H1 (cell line): ENCODE results near the gene RASAL1. TPM values are rescaled to one million over a fixed set of nuclear protein-coding genes. Genes with fewer than 3 reads are reported as not detected.

ENCODE experiments used
- CTCF ChIA-PET: fragments of 300-600 bp; sonication (Branson Sonifier 250); formaldehyde crosslinking; loops from one replicate; lab custom pipeline; 2021; ENCODE audit not compliant: partially characterized antibody; lab: Charles Lee
- POLR2A ChIA-PET: fragments of 300-600 bp; sonication (Branson Sonifier 250); formaldehyde crosslinking; loops from one replicate; lab custom pipeline; 2021; ENCODE audit warnings: inconsistent platforms; ENCODE audit not compliant: partially characterized antibody; lab: Charles Lee
- DNase-seq, 2 experiments: peaks; one replicate each; pipeline versions ENCODE4 v3.0.0 to v3.0.0-alpha.2; 2010 to 2022; ENCODE audit warnings: low spot score in 2 of 2, low read depth in 1 of 2, mixed read lengths in 1 of 2
- FAIRE-seq: peaks from 2 replicates; lab custom pipeline; 2011; peaks lifted over from hg19 to GRCh38; lab: Jason Lieb, UNC
- H2AFZ ChIP-seq: 2 replicates; pipeline ENCODE4 v1.8.1; 2012; ENCODE audit warnings: low read length, inconsistent platforms
- H2AK5ac ChIP-seq: 2 replicates; pipeline ENCODE4 v1.6.1; 2013; ENCODE audit warnings: low read depth, low read length
- H2BK120ac ChIP-seq: replicated peaks from 2 replicates; pipeline ENCODE3; 2013; ENCODE audit warnings: low read depth, low read length, inconsistent platforms
- H2BK12ac ChIP-seq: 2 replicates; pipeline ENCODE4 v1.6.1; 2013; ENCODE audit warnings: low read depth, low read length
- H2BK15ac ChIP-seq: 2 replicates; pipeline ENCODE4 v1.6.1; 2013; ENCODE audit warnings: low read length
- H2BK20ac ChIP-seq: 2 replicates; pipeline ENCODE4 v1.6.1; 2013; ENCODE audit warnings: low read length
- H2BK5ac ChIP-seq: 2 replicates; pipeline ENCODE4 v1.6.1; 2013; ENCODE audit warnings: low read depth, low read length
- H3K14ac ChIP-seq: 2 replicates; pipeline ENCODE4 v1.6.1; 2013; ENCODE audit warnings: inconsistent platforms; ENCODE audit not compliant: insufficient read length
- H3K18ac ChIP-seq: 2 replicates; pipeline ENCODE4 v1.6.1; 2013; ENCODE audit warnings: low read length; ENCODE audit errors: extremely low read depth
- H3K23ac ChIP-seq: 2 replicates; pipeline ENCODE4 v1.6.1; 2013; ENCODE audit warnings: inconsistent platforms; ENCODE audit not compliant: insufficient read length
- H3K23me2 ChIP-seq: 2 replicates; pipeline ENCODE4 v1.6.1; 2013; ENCODE audit warnings: low read depth, low read length
- H3K27ac ChIP-seq: 2 replicates; pipeline ENCODE4 v1.6.1; 2011; ENCODE audit warnings: low read depth, low read length, inconsistent platforms
- H3K27me3 ChIP-seq, 4 experiments: replicated peaks in 1 of 4; 1 replicate in 1 of 4; 2 replicates in 3 of 4; pipeline versions ENCODE4 v1.6.1 to v1.8.1; 2011 to 2013; ENCODE audit warnings: low read length in 3 of 4, mild to moderate bottlenecking in 3 of 4, inconsistent platforms in 2 of 4, mixed read lengths in 2 of 4, moderate library complexity in 1 of 4; ENCODE audit not compliant: control insufficient read depth in 3 of 4, insufficient read depth in 3 of 4; ENCODE audit errors: extremely low read depth in 1 of 4
- H3K36me3 ChIP-seq, 4 experiments: 2 replicates each; pipeline versions ENCODE4 v1.6.1 to v1.8.1; 2011 to 2013; ENCODE audit warnings: mild to moderate bottlenecking in 4 of 4, low read length in 3 of 4, moderate library complexity in 2 of 4, control low read depth in 1 of 4, inconsistent platforms in 1 of 4; ENCODE audit not compliant: insufficient read depth in 4 of 4, control insufficient read depth in 2 of 4
- H3K4ac ChIP-seq: replicated peaks from 2 replicates; pipeline ENCODE3; 2013; ENCODE audit warnings: low read length, low read depth, mixed read lengths, inconsistent platforms; ENCODE audit not compliant: insufficient read length
- H3K4me1 ChIP-seq, 4 experiments: replicated peaks in 1 of 4; 1 replicate in 1 of 4; 2 replicates in 3 of 4; pipeline versions ENCODE4 v1.6.1 to v1.8.1; 2011 to 2013; ENCODE audit warnings: low read length in 3 of 4, inconsistent platforms in 2 of 4, mixed read lengths in 1 of 4; ENCODE audit not compliant: insufficient read depth in 4 of 4, control insufficient read depth in 3 of 4
- H3K4me2 ChIP-seq, 2 experiments: 2 replicates each; pipeline versions ENCODE4 v1.6.1 to v1.8.1; 2011 to 2013; ENCODE audit warnings: low read depth in 2 of 2, low read length in 2 of 2, control low read depth in 1 of 2, inconsistent platforms in 1 of 2, mild to moderate bottlenecking in 1 of 2; ENCODE audit not compliant: insufficient read depth in 1 of 2
- H3K4me3 ChIP-seq, 4 experiments: fragments of 200-600, 300-600 bp in 1 of 4; sonication (generic), shearing (Covaris generic), sonication (Bioruptor Twin) in 1 of 4; 2 replicates each; pipeline versions ENCODE4 v1.5.1 to v1.8.1; 2011 to 2016; ENCODE audit warnings: low read length in 4 of 4, low read depth in 3 of 4, control low read depth in 2 of 4, inconsistent platforms in 2 of 4, mild to moderate bottlenecking in 2 of 4, mixed read lengths in 1 of 4, moderate library complexity in 1 of 4; ENCODE audit not compliant: insufficient read depth in 2 of 4; ENCODE audit errors: extremely low read depth in 1 of 4
- H3K56ac ChIP-seq: replicated peaks from 2 replicates; pipeline ENCODE3; 2013; ENCODE audit warnings: low read depth, mild to moderate bottlenecking, mixed read lengths, low read length, inconsistent platforms; ENCODE audit not compliant: insufficient read length
- H3K79me1 ChIP-seq: 2 replicates; pipeline ENCODE4 v1.6.1; 2013; ENCODE audit warnings: low read depth, low read length, control low read depth
- H3K79me2 ChIP-seq, 2 experiments: 2 replicates each; pipeline versions ENCODE4 v1.6.1 to v1.8.1; 2012 to 2013; ENCODE audit warnings: low read length in 2 of 2, mild to moderate bottlenecking in 2 of 2, inconsistent platforms in 1 of 2; ENCODE audit not compliant: insufficient read depth in 2 of 2, control insufficient read depth in 1 of 2
- H3K9ac ChIP-seq, 4 experiments: replicated peaks in 1 of 4; 1 replicate in 1 of 4; 2 replicates in 3 of 4; pipeline versions ENCODE4 v1.6.1 to v1.8.1; 2011 to 2013; ENCODE audit warnings: low read depth in 3 of 4, low read length in 3 of 4, control low read depth in 2 of 4, mild to moderate bottlenecking in 2 of 4, moderate library complexity in 2 of 4, inconsistent platforms in 1 of 4; ENCODE audit errors: extremely low read depth in 1 of 4
- H3K9me3 ChIP-seq, 2 experiments: 2 replicates each; pipeline versions ENCODE4 v1.6.1 to v1.8.1; 2012 to 2013; ENCODE audit warnings: mild to moderate bottlenecking in 2 of 2, moderate library complexity in 2 of 2, control low read depth in 1 of 2, inconsistent platforms in 1 of 2, low read depth in 1 of 2, low read length in 1 of 2, mixed read lengths in 1 of 2; ENCODE audit not compliant: insufficient read depth in 2 of 2
- H4K20me1 ChIP-seq, 2 experiments: replicated peaks in 1 of 2; 2 replicates each; pipeline versions ENCODE3 to v1.8.1; 2011 to 2013; ENCODE audit warnings: inconsistent platforms in 2 of 2, low read length in 2 of 2, mild to moderate bottlenecking in 1 of 2; ENCODE audit not compliant: insufficient read depth in 2 of 2, control insufficient read depth in 1 of 2
- H4K5ac ChIP-seq: 2 replicates; pipeline ENCODE4 v1.6.1; 2013; ENCODE audit warnings: low read length, low read depth, mixed read lengths, inconsistent platforms; ENCODE audit not compliant: insufficient read length
- H4K8ac ChIP-seq: 2 replicates; pipeline ENCODE4 v1.8.0; 2013; ENCODE audit warnings: mild to moderate bottlenecking, moderate library complexity, low read length, inconsistent platforms; ENCODE audit not compliant: insufficient read depth; ENCODE audit errors: extremely low read depth
- H4K91ac ChIP-seq: replicated peaks from 2 replicates; pipeline ENCODE3; 2013; ENCODE audit warnings: low read length, mixed read lengths, inconsistent platforms; ENCODE audit not compliant: insufficient read length
- CBX5 ChIP-seq: fragments of 300-800, 300-1000 bp; sonication (generic); IDR thresholded peaks from 2 replicates; pipeline ENCODE4 v1.7.1; 2016; ENCODE audit warnings: antibody characterized with exemption, low read length, low read depth
- CHD1 ChIP-seq: IDR thresholded peaks from 2 replicates; pipeline ENCODE4 v1.6.1; 2012; ENCODE audit warnings: low read depth, low read length, improper control_type of control experiment
- CREB1 ChIP-seq: IDR thresholded peaks from 2 replicates; pipeline ENCODE4 v1.6.1; 2012; ENCODE audit warnings: inconsistent platforms
- CTCF ChIP-seq, 3 experiments: IDR thresholded peaks; 1 replicate in 2 of 3; 2 replicates in 1 of 3; pipeline versions ENCODE4 v1.5.1 to v1.6.1; 2011; ENCODE audit warnings: low read length in 3 of 3, mild to moderate bottlenecking in 3 of 3, inconsistent platforms in 2 of 3, low read depth in 1 of 3, moderate library complexity in 1 of 3; ENCODE audit not compliant: insufficient read depth in 1 of 3; ENCODE audit errors: control extremely low read depth in 1 of 3
- POLR2A ChIP-seq, 2 experiments: IDR thresholded peaks; 1 replicate in 1 of 2; 2 replicates in 1 of 2; pipeline ENCODE4 v1.6.1; 2011; ENCODE audit warnings: low read depth in 2 of 2, low read length in 2 of 2, mild to moderate bottlenecking in 2 of 2; ENCODE audit errors: control extremely low read depth in 1 of 2
- POLR2AphosphoS5 ChIP-seq: IDR thresholded peaks from 2 replicates; pipeline ENCODE4 v1.6.1; 2011; ENCODE audit warnings: low read depth, low read length
- SIN3A ChIP-seq, 2 experiments: IDR thresholded peaks in 1 of 2; conservative IDR thresholded peaks in 1 of 2; 2 replicates each; pipeline ENCODE4 v1.6.1; 2011 to 2012; ENCODE audit warnings: low read length in 2 of 2, improper control_type of control experiment in 1 of 2, low read depth in 1 of 2, mild to moderate bottlenecking in 1 of 2
- SP1 ChIP-seq: IDR thresholded peaks from 2 replicates; pipeline ENCODE4 v1.6.1; 2011; ENCODE audit warnings: low read depth, low read length
- TAF1 ChIP-seq: IDR thresholded peaks from 2 replicates; pipeline ENCODE4 v1.6.1; 2011; ENCODE audit warnings: mild to moderate bottlenecking, low read depth, low read length
- TEAD4 ChIP-seq: IDR thresholded peaks from 2 replicates; pipeline ENCODE4 v1.6.1; 2012; ENCODE audit warnings: low read depth, low read length, inconsistent platforms, mixed read lengths
- WGBS, 2 experiments: shearing (Covaris generic) in 1 of 2; methylation state at CpG; one replicate each; pipeline versions ENCODE4 v1.1.6 to v1.1.7; 2013 to 2015; ENCODE audit warnings: low lambda C conversion rate in 2 of 2, mixed read lengths in 2 of 2, inconsistent platforms in 1 of 2, low coverage in 1 of 2, missing lambda C conversion rate in 1 of 2; ENCODE audit not compliant: insufficient replicate concordance in 2 of 2, insufficient coverage in 1 of 2, insufficient read length in 1 of 2; ENCODE audit errors: extremely low coverage in 1 of 2, missing lambda C conversion rate in 1 of 2; 5-methylcytosine and 5-hydroxymethylcytosine counted together
- polyA plus RNA-seq, 7 experiments: library from polyadenylated mRNA; depleted of rRNA in 3 of 7; stranded (reverse) in 5 of 7; unstranded in 2 of 7; fragments of >200 nt in 5 of 7; fragments of 200-250 nt in 2 of 7; gene quantifications; 1 replicate in 5 of 7; 2 replicates in 1 of 7; 4 replicates in 1 of 7; pipeline versions ENCODE4 v1.2.1 to v1.2.3, GENCODE V29; 2011 to 2013; ENCODE audit warnings: missing spikeins in 2 of 7, mixed read lengths in 2 of 7
- total RNA-seq: library from RNA; stranded (reverse); fragmentation: NEBNext Ultra II Directional; extraction: Animal tissue kit (Norgen Biotek cat#: 25700); gene quantifications from 2 replicates; pipeline ENCODE4 v1.2.1, GENCODE V29; 2021

The RASAL1 gene
- total and polyA plus RNA-seq, 2 of the 8 experiments (the other 6 are each of a cell fraction or from before 2014, with no cell fraction given) = 3.7 to 5.0 TPM

- H2BK5ac ChIP-seq = no peak overlapping the region
- peaks cover 3% of the 10 kb centered on the region; the same call in 1 of the 2 replicates for H3K23me2 ChIP-seq
- H3K9me3 ChIP-seq = no peaks in the 10 kb centered on the region
- no peak overlapping the region for H3K14ac ChIP-seq
- no peaks in the 10 kb centered on the region for H3K79me1 ChIP-seq
- no peak overlapping the region for H4K8ac ChIP-seq
- H2BK20ac ChIP-seq = no peak overlapping the region
- H4K5ac ChIP-seq = no peak overlapping the region
- no peak for FAIRE-seq
- H3K27ac ChIP-seq = no peak overlapping the region
- WGBS, 2 experiments = 8% methylated on average over 19 of the region's 31 CpGs; no CpG with 5 or more reads in 1 of the 2 experiments
- H3K4me3 ChIP-seq = peak overlapping the region; percentile 39 to 64 (median 44)
- no peak overlapping the region for H3K18ac ChIP-seq
- H2BK12ac ChIP-seq = no peak overlapping the region
- H2AK5ac ChIP-seq = no peak overlapping the region
- H3K27me3 ChIP-seq = no peaks in the 10 kb centered on the region
- H4K20me1 ChIP-seq = peaks cover 0 to 2% of the 10 kb centered on the region in 2 experiments
- H3K4me2 ChIP-seq = peak overlapping the region; percentile 58 to 89
- H3K9ac ChIP-seq = no peak overlapping the region
- H2BK120ac ChIP-seq = no peak overlapping the region
- no peaks in the 10 kb centered on the region for H3K79me2 ChIP-seq
- no peak overlapping the region for H2AFZ ChIP-seq
- H2BK15ac ChIP-seq = no peak overlapping the region
- no peak overlapping the region for H3K4ac ChIP-seq
- H3K23ac ChIP-seq = no peak overlapping the region
- H3K36me3 ChIP-seq = no peaks in the 10 kb centered on the region
- peak overlapping the region; percentile 36 for H3K56ac ChIP-seq
- CTCF ChIA-PET = interaction anchor here (0.6 to 8.8 kb wide), 31 partner anchors 8 to 182 kb away, joined by 3 to 139 read pairs (median 4); partner anchors contain the start of gene RASAL1
- H3K4me1 ChIP-seq = peaks cover 0 to 8% (median 3%) of the 10 kb centered on the region in 4 experiments; a peak in 5 of 7 replicates
- POLR2A ChIA-PET = interaction anchor here (0.6 to 1.8 kb wide), 4 partner anchors 11 to 669 kb away, joined by 3 to 7 read pairs (median 4); no protein-coding TSS in a partner anchor
- DNase-seq = peak in 1 of 2 experiments; percentile 92
- no peak overlapping the region for H4K91ac ChIP-seq
- TF ChIP-seq CTCF (IDR thresholded peaks at IDR 0.05; ENCODE audit: control extremely low read depth in 1 of 3, insufficient read depth in 1 of 3, low read depth in 1 of 3, low read length in 3 of 3) (peak; percentile 34 to 58 (median 57); a peak in 3 of 4 replicates), POLR2AphosphoS5 (no peak), POLR2A (IDR thresholded peaks at IDR 0.05; ENCODE audit: control extremely low read depth in 1 of 2, low read depth in 2 of 2, low read length in 2 of 2) (0 out of 3 replicates have a peak, but pooled peaks of 1 of the 2 experiments have one; percentile 28), SIN3A (conservative IDR thresholded peaks at IDR 0.05 in 1 of 2, IDR thresholded peaks at IDR 0.05 in 1 of 2; ENCODE audit: low read depth in 1 of 2, low read length in 2 of 2) (peak; percentile 50 to 58; a peak in 2 of 4 replicates), CBX5 (no peak), CREB1 (no peak), CHD1 (no peak), SP1 (no peak), TAF1 (peak; percentile 46; the same call in 1 of the 2 replicates), TEAD4 (no peak)
Observed at GRCh38 chr12:113092607-113093408, 42.8 kb downstream of the RASAL1 start.
